Keratinocyte (primary cell): Measurements from ENCODE around the gene SDHAF2.

Source experiments
- CTCF ChIP-seq, 3 experiments: IDR thresholded peaks in 1 of 3; conservative IDR thresholded peaks in 1 of 3; optimal IDR thresholded peaks in 1 of 3; 2 replicates in 2 of 3; 3 replicates in 1 of 3; pipeline versions ENCODE3 to v1.5.1; 2011; ENCODE audit warnings: low read length in 3 of 3, mild to moderate bottlenecking in 3 of 3, moderate library complexity in 2 of 3, control low read depth in 1 of 3, inconsistent platforms in 1 of 3; ENCODE audit not compliant: insufficient read depth in 2 of 3; ENCODE audit errors: extremely low read depth in 1 of 3
- EZH2 ChIP-seq: IDR thresholded peaks from one replicate; pipeline ENCODE4 v1.6.1; 2012; ENCODE audit warnings: inconsistent platforms, mild to moderate bottlenecking, low read length, moderate library complexity

- TF ChIP-seq CTCF (optimal IDR thresholded peaks at IDR 0.05 in 1 of 3, IDR thresholded peaks at IDR 0.05 in 1 of 3, conservative IDR thresholded peaks at IDR 0.05 in 1 of 3; ENCODE audit: extremely low read depth in 1 of 3, insufficient read depth in 2 of 3, low read length in 3 of 3): no peak
- no peak for TF ChIP-seq EZH2
Observed at GRCh38 chr11:61486011-61486620, 56.2 kb downstream of the SDHAF2 start.
